IPS-NIHi11 (cell line): ENCODE data around the gene JAM3.

Experiments used
- DNase-seq: peaks from one replicate; pipeline ENCODE4 v3.0.0; 2012; ENCODE audit warnings: mixed read lengths, low spot score

The JAM3 gene

GRCh38 chr11:134039726-134040385 is 29.0 kb upstream of the JAM3 start:
- DNase-seq: no peak

GRCh38 chr11:134040386-134041302 is 28.2 kb upstream of the JAM3 start:
- DNase-seq: no peak

- no peak for DNase-seq
Measured at GRCh38 chr11:134041349-134041748, 27.5 kb upstream of the JAM3 start.

- DNase-seq: no peak
Measured at GRCh38 chr11:134041791-134042696, 26.8 kb upstream of the JAM3 start.

GRCh38 chr11:134043821-134044420 is 25.0 kb upstream of the JAM3 start:
- DNase-seq: no peak

GRCh38 chr11:134044514-134045284 is 24.2 kb upstream of the JAM3 start:
- DNase-seq: no peak

GRCh38 chr11:134045799-134046635 is 22.9 kb upstream of the JAM3 start:
- DNase-seq: peak; percentile 37

- no peak for DNase-seq
Measured at GRCh38 chr11:134046681-134047449, 22.0 kb upstream of the JAM3 start.

- peak; percentile 33 for DNase-seq
Measured at GRCh38 chr11:134047586-134047999, 21.3 kb upstream of the JAM3 start.

GRCh38 chr11:134048028-134048427 is 20.8 kb upstream of the JAM3 start:
- DNase-seq: no peak

- DNase-seq: no peak
Measured at GRCh38 chr11:134049303-134049702, 19.6 kb upstream of the JAM3 start.

GRCh38 chr11:134050541-134051383 is 18.1 kb upstream of the JAM3 start:
- DNase-seq: peak; percentile 83

- DNase-seq: no peak
Measured at GRCh38 chr11:134052395-134052987, 16.4 kb upstream of the JAM3 start.

GRCh38 chr11:134052988-134053945 is 15.6 kb upstream of the JAM3 start:
- DNase-seq: peak; percentile 40

GRCh38 chr11:134055029-134055428 is 13.8 kb upstream of the JAM3 start:
- DNase-seq: no peak

- DNase-seq: no peak
Measured at GRCh38 chr11:134060316-134060715, 8.6 kb upstream of the JAM3 start.
